Measurements from ENCODE around the gene PDE6B.
A peak's percentile ranks its signal among the peaks of the same experiment; 100 is the strongest.
"Not testable (repeated sequence)": the region's sequence is repeated elsewhere in the genome, so short reads cannot be mapped to it uniquely, and the experiment has no call there.

The PDE6B gene

DNA sequence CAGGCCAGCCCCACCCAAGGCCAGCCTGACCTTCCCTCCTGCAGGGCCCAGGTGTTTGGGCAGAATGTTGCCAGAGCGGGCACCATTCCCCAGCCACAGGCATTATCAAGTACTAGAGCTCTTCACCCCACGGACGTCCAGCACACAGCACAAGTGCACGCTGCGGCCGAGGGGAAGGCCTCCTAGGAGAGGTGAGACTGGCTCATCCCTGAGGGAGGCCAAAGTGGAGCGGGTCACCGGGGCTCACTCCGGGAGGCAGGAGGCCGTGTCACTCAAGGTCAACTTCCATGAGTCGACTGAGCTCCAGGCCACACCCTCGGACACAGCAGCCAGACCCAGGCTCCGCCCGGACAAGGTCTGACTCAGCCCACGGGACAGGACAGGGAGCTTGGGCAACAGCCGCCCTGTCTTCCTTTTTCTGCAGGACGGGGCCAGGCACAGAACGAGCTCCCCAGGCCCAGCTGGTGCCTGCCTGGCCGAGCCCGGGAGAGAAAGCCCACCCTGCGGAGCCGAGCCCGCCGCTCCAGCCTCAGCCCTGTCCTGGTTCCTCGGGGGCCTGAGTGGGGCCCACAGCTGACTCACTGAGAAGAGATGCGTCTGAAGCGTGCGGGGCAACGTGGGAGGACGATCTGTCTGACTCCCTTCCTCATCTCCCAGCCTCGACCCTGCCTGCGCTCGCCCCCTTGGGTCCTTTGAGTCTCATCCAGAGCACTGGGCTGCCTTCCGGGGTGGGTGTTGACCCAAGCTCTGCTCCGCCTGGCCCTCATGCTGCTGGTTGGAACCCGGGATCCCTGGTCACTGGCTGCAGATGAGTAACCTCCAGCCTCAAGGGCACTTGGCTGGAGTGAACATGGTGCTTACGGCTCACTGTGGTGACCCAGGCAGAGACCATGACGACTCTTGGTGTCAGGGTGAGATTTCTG lies 61.9 kb downstream of the PDE6B start:
- DNase-seq, result no peak

DNA sequence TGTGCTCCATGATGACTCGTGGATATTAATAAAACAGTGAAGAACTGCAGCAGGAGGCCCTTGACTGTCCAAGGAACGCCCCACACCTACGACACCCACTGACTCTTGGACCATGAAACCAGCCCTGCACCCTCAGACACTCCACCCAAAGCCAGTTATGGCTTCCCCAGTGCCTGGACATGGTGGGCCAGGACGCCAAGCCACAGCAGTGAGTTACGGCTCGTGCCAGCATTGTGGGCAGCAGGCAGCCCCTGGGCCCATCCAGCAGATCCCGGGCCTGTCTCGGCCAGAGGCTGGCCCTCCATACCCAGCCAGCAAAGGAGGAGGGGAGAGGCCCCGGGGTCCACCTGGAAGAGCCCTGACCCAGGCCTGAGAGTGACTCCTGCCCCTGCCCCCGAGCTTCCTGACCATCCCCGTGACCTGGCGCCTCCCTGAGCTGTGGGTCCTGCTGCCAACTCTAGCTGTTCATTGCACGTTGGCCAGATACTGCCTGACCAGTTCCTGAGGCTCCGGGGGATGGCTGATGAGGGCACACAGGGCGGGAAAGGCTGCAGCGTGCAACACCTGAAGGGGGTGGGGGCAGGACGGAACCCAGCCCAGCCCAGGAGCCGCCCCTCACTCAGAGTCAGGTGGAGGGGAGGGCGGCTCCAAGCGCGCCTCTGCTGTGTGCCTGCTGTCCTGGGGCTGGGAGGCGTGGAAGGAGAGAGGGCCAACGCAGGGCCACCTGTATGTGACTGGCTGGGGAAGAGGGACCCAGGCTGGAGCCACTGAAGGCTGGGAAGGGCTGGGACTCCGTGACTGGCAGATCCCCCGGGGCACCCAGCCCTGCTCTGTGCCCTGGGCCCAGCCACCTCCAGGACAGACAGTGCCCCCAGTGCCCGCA lies 62.8 kb downstream of the PDE6B start:
- no peak for DNase-seq

DNA sequence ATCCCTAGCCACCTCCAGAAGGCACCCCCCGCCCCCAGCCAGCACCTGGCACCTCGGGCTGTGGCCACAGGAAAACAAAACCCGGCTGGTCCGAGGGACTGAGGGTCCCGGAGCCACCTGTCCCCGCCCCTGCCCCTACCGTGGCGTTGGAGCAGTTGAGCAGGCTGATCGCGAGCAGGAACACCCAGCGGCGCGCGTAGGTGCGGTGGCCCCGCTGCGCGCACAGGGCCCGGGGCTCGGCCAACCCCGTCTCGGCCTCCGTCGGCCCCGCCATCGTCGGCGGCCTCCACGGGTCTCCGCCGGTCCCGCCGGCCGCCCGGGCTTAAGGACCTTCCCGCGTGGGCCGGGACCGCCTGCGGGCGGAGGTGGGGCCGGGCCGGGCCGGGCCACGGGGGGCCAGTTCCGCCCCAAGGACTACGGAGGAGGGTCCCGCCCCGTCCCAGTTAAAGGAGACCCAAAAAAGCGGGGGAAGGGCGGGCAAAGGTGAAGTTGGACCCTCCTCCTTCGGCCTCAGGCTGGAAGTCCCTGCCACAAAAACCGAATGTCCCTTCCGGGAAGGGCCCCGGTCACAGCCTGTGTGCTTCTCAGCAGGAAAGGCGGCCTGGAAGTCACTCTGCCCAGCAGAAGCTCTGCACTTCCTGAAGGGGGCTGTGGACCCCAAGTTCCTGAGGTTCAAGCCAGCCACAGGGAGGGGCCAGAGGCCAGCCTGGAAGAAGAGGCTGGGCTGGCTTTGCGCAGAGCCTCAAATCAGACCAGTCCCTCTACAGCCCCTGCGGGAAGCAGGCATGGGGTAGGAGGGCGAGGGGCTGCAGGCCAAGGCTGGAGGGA lies 63.7 kb downstream of the PDE6B start, which contains the start of gene SLC49A3:
Gene SLC49A3, minus strand, starts transcription at position 298 of the 828 bp plus-strand sequence. Its CDS starts 24 bp downstream, at position 274.
- no peak for DNase-seq

DNA sequence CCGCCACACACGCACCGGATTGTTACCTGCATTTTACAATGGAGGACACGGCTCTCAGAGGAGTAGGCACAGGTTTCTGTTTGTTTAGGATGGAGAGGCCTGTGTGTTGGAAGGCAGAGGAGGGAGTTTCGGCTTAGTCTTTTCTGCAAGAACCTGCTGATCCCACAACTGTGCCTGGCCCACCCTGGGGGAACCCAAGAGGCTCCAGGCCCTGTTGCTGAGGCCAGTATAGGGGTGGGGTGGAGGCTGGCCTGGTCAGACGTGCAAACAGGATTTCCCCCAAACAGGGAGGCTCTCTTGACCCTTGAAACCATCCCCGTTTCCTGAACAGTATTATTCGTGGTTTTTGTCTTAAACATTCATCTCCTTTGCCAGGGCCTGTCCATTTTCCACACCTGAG lies 64.3 kb downstream of the PDE6B start:
- DNase-seq, result no peak

DNA sequence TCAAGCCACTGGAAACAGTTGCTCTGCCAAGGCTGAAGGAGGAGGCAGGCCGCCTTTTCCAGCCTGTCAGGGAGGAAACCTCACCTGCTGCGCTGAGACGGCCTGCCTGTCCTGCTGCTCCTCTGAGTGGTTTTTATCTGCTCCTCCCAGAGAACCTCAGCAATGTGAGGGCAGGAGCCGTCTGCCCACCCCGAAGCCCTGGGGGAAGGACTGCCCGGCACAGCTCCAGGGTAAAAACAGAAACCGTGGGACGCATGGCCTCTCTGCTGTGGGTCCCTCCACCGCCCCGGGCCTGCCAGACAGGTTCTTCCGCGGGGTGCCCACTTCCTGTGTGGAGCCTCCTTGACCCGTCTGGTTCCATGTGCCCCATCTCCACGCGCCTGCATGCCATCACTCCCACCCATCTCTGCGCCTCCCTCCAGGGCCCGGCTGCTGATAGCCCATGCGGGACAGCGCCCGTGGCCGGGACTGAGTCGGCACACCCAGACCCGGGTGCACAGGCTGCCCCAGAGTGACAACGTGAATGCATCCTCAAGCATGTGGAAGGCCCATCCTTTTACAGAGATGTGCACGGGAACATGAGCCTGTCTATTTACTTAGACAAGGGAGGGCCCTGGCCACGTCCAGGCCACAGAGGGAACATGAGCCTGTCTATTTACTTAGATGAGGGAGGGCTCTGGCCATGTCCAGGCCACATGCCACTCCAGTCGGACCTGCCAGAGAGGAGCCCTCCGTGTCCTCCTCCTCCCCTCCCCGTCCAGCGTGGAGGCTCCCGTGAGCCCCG lies 67.6 kb downstream of the PDE6B start:
- DNase-seq, result no peak

DNA sequence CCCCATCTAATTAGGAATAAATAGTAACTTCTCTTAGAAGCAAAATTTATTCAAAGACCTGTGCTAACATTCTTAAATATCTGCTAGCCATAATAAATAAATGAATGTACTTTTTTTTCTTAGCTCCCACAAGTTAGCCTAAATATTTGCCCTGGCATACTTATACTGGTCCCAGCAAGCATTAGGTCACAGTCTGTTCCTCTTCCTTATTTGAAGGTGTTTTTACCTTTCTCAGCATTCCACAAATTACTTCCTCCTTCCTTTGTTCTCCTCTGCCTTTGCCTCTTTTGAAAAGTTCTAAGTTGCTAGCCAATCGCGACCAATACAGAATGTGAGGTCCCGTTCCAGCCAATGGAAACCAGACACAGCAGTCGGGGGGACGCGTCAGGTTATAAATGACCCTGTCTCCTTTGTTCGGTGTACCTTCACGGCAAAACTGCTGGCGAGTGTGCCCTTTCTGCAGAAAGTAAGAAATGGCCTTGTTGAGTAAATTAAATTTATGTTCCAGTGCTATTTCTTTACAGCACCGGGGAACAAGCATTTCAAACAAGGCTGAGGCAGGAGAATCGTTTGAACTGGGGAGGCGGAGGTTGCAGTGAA lies 69.1 kb downstream of the PDE6B start:
- not testable (repeated sequence) for DNase-seq

DNA sequence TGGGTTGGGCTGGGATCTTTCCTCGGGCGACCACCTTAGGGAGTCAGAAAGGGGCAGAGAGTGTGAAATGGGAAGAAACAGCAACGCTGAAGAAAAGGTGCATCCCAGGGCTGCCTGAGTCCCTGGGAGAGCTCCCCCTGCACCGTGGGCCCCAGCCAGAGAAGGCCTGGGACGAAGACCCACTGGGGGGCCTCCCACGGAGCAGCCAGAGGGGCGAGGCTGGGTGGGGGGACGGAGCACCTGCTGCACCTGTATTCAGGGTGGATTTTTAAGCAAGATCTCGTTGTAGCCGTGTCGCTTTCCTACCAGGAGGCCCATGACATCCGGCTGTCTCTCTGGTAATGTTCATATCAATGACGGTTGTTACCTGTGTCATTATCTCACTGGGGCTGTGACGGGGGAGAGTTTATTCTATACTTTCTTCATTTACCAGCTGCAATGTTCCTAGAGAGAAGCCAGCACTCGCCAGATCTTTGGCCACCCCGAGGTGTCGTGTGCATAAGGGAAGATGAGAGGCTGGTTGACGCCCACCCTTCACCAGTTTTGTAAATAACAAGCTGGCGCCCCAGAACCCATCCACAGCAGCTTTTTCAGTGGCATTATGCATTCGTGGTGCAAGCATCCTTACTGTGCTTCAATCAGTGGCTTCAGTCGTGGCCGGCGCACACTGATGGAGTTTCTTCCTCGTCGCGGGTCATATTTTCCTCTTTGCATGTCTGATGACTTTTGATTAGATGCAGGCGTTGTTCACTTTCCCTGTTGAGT lies 74.6 kb downstream of the PDE6B start:
- no peak for DNase-seq

DNA sequence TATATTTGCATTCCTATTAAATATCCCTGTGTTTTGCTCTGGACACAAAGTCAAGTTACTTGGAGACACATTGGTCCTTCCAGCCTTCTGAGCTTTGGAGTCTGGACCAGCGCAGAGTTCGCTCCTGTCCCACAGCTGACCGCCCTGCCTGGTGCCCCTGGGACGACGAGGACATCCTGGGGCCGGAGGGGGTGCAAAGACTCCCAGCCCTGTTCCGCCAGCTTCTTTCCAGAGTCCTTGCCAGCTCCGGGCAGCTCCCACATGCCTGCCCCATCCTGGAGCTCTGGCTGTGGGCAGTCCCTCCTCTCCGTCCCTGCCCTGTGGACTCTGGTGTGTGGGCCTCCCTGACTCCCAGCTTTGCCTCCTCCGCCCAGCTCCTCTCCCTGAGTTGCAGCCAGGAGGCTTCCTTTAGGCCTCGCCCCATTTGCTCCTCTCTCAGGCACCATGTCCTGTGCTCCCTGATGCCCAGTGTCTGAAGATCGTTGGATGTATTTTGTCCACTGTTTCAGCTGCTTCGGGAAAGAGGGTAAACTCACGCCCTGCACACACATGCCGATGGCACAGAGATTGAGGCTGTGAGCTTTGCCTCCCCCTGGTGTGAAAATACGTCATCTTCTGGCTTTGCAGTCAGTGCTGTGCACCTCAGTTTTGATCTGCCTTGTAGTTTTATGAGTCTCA lies 75.4 kb downstream of the PDE6B start:
- no peak for DNase-seq

DNA sequence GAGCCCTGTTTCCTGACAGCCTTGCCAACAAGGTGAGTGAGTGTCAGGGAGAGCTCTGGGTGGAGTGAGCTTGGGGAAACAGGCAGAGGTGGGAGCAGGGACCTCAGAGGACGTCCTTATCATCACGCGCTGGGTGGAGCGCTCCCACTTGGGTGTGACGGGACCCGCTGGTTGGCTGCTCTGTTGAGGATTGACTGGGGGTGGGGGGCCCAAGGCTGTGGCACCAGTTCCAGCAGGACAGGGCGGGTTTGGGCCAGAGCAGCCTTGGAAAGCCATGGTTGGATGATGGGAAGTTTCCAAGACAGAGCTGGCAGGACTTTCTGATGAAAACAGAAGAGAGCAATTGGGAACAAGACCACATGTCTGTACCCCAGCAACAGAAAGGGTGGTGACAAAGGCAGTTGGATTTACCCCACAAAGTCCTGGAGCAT lies 77.3 kb downstream of the PDE6B start:
- DNase-seq, result no peak

DNA sequence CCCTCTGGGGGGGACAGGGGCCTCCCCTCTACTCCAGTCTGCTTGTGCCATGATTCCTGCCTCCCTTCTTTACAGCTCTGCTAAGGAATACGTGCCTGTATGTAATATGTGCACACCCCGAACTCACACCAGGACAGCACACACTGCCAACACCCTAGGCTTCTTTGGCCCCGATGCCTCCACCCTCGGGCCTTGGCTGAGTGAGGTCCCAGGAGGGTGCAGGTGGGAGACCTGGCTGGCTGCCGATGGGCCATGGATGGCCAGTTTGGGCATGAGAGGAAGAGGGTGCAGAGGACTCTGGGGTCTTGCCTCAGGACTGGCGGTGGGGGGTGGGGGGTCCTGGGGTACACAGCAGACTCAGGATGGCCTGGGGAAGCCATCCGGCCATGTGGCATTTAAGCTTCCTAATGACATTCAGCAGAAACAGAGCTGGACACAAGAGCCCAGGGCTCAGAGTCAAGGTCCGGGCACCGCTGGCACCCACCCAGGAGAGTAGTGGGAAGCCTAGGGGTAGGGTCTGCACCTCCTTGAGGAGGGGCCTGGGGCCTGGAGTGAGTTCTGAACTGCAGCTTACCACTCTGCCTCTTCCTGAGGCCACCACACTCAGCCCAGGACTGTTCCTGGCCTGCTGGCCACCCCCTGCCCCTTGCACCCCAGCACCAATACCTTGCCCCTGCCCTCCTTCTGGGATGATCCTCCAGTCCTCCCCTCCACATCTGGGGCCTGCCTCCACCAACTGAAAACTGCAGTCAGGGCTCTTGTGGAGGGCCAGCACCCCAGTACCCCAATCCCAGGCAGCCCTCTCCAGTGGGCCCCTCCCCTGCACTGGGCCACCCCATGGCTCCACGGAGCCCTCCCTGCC lies 78.2 kb downstream of the PDE6B start:
- no peak for DNase-seq

DNA sequence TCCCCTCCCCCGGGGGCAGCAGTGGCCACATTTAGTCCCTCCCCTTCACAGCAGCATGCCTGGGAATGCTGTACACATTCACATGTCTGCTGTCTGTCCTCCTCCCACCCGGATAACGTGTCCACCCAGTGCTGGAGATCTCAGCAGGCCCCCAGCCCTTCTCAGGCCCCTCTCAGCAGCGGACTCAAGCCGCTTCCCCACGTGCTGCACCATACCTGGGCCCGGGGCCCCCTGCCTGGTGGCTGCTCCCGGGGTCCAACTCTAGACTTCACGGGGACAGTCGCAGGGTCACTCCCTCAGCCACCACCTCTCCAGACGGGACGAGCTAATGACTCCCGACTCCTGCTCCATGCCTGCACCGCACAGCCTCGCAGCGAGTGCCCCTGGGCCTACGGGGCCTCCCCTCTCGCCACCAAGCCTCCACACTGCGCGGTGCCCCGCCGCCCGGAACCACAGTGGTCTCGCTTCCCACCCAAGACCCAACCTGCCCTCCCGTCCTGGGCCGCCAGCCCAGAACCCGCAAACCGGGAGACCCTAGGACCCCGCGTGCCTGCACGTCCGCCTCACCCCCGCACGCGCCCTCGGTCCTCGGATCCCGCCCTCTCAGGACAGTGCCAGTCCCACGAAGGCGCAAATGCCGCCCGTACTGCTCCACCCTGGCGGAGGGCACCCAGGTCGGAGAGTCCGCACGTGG lies 79.0 kb downstream of the PDE6B start:
- DNase-seq, result no peak

DNA sequence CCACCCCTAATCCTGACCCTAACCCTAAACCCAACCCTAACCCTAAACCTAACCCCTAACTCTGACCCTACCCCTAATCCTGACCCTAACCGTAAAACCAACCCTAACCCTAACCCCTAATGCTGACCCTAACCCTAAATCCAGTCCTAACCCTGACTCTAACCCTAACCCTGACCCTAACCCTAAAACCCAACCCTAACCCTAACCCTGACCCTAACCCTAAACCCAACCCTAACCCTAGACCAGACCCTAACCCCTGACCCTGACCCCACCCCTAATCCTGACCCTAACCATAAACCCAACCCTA lies 79.6 kb downstream of the PDE6B start:
- no peak for DNase-seq

DNA sequence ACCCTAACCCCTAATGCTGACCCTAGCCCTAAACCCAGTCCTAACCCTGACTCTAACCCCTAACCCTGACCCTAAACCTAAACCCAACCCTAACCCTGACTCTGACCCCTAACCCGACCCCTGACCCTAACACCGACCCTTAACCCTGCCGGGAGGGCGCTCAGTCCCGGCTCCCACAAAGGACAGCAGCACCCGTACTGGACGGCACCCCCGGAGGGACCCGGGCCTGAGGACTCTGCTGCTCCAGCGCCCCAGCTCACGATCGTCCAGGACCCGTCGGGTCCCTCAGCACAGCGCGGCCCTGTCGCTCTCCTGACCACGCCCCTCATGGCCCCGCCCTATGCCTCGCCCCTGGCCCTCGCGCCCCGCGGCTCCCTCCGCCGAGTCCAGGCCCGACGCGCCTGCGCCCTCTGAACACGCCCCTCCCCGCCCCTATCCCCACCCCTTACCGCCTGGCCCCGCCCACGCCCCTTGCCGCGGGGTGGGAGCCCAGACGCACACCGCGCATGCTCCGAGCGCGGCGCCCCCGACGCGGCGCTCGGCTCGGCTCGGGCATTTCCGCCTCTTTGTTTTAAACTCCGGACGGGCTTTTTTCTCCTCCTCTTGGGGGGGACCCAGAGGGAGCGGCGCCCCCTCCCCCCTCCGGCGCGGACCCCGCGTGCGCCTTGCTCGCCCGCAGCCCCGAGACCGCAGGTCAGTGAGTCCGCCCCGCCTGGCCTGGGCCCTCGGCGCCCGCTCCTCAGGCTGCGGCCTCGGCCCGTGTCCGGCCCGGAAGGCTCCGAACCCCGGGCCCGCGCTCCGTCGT lies 80.1 kb downstream of the PDE6B start, which contains the start of gene PCGF3:
Gene PCGF3, plus strand, starts transcription at position 555 of the 805 bp plus-strand sequence. CDS start 27,849 bp downstream, outside the sequence.
- DNase-seq, result peak; percentile 96

DNA sequence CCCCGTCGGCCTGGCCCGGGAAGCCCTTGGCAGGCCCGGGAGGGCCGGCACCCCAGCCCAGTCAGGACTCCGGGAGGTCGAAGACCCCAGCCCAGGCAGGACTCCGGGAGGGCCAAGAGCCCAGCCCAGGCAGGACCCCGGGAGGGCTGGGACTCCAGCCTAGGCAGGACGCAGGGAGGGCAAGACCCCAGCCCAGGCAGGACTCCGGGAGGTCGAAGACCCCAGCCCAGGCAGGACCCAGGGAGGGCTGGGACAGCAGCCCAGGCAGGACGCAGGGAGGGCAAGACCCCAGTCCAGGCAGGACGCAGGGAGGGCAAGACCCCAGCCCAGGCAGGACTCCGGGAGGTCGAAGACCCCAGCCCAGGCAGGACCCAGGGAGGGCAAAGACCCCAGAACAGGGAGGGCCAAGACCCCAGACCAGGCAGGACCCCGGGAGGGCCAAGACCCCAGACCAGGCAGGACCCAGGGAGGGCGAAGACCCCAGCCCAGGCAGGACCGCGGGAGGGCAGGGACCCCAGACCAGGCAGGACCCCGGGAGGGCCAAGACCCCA lies 80.8 kb downstream of the PDE6B start:
- DNase-seq, result not testable (repeated sequence)

DNA sequence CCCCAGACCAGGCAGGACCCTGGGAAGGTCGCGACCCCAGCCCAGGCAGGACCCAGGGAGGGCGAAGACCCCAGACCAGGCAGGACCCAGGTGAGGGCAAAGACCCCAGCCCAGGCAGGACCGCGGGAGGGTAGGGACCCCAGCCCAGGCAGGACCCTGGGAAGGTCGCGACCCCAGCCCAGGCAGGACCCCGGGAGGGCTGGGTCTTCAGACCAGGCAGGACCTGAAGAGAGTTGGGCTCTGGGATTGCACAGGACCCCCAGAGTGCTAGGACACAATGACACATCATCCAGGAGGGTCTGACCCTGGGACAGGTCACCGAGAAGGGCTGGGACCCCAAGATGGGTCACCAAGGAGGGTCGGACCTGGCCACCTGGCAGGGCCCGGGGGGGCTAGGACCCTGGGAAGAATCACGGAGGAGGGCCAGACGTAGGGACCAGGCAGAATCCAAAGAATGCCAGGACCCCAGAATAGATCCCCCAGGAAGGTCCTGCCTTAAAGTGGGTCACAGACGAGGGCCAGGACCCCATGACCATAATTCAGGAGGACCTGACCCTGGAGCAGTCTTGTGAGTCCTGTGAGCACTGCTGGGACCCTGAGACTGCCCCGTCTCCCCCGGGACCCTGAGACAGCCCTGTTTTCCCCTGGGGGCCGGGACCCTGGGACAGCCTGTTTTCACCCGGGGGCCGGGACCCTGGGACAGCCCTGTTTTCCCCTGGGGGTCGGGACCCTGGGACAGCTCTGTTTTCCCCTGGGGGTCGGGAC lies 81.6 kb downstream of the PDE6B start:
- DNase-seq, result no peak

DNA sequence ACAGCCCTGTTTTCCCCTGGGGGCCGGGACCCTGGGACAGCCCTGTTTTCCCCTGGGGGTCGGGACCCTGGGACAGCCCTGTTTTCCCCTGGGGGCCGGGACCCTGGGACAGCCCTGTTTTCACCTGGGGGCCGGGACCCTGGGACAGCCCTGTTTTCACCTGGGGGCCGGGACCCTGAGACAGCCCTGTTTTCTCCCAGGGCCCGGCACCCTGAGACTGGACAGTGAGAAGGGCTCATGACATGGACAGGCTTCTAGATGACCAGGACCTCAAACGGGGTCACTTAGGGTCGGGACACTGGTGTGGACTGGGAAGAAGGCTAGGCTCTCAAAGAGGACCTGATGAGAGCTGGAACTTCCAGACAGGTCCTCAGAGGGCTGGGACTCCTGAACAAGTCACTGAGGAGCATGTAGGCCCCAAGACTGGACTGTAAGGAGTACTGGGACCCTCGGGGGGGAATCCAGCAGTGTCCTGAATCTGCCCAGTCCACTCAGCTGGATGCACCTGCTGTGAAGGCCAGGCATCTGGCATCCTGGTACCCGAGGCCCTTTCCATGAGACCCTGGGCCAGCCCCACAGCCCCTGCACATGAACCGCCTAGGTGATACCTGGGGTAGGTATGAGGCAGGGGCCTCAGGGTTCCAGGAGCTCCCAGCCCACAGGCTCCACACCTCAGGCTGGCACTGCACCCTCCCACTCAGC lies 82.7 kb downstream of the PDE6B start:
- no peak for DNase-seq
